ENCODE measurements around the gene NVL. TPM values are rescaled to one million over a fixed set of nuclear protein-coding genes. Genes with fewer than 3 reads are reported as not detected.

Gene NVL
- total and polyA plus RNA-seq, 2 of the 4 experiments (the other 2 are of a cell fraction): 16.5 to 18.4 TPM

- Histone ChIP-seq H2AK5ac (ENCODE audit: low read depth, low read length) (no peak overlapping the region), H4K20me1 (ENCODE audit: insufficient read depth, low read length) (no peaks in the 10 kb centered on the region), H3K4me1 (ENCODE audit: control insufficient read depth, insufficient read depth, low read length) (no peaks in the 10 kb centered on the region), H2BK20ac (ENCODE audit: low read depth, low read length) (no peak overlapping the region), H3K4ac (ENCODE audit: low read depth, low read length) (no peak overlapping the region), H3K56ac (ENCODE audit: extremely low read depth, insufficient read depth, low read length) (no peak overlapping the region), H3K4me2 (ENCODE audit: low read depth, low read length) (no peak overlapping the region), H4K91ac (ENCODE audit: insufficient read depth, low read depth, low read length) (no peak overlapping the region), H3K23ac (ENCODE audit: low read depth, low read length) (no peak overlapping the region), H3K27ac (ENCODE audit: insufficient read depth, low read length) (no peak overlapping the region), H2BK120ac (ENCODE audit: low read depth, low read length) (no peak overlapping the region), H3K14ac (replicated peaks; ENCODE audit: low read depth, low read length) (no peak overlapping the region), H3K4me3 (ENCODE audit: insufficient read depth, low read depth, low read length) (no peak overlapping the region), H3K9me1 (ENCODE audit: insufficient read depth, low read length) (no peaks in the 10 kb centered on the region), H3K18ac (ENCODE audit: low read depth, low read length) (no peak overlapping the region), H2AFZ (replicated peaks; ENCODE audit: low read length, poor library complexity) (no peak overlapping the region), H2BK15ac (ENCODE audit: low read depth, low read length) (no peak overlapping the region), H4K5ac (ENCODE audit: low read depth, low read length) (no peak overlapping the region), H3K27me3 (ENCODE audit: control insufficient read depth, insufficient read depth, low read length) (no peaks in the 10 kb centered on the region), H2AK9ac (replicated peaks; ENCODE audit: low read depth, low read length, poor library complexity) (no peak overlapping the region), H3K9ac (ENCODE audit: low read depth, low read length) (no peak overlapping the region), H4K8ac (ENCODE audit: low read depth in 2 of 2, low read length in 2 of 2) (no peak overlapping the region), H3K36me3 (ENCODE audit: control insufficient read depth, insufficient read depth, low read length) (peaks cover 7% of the 10 kb centered on the region), H3K9me3 (ENCODE audit: control insufficient read depth, insufficient read depth, low read length) (no peaks in the 10 kb centered on the region), H2BK5ac (ENCODE audit: low read depth, low read length, poor library complexity, severe bottlenecking) (no peak overlapping the region), H3K79me1 (ENCODE audit: low read depth in 1 of 2, low read length in 2 of 2) (no peaks in the 10 kb centered on the region)
- WGBS, 2 experiments (ENCODE audit: extremely low coverage in 2 of 2, insufficient read length in 1 of 2): no CpG with 5 or more reads among the region's 6 CpGs
- TF ChIP-seq RCOR1 (IDR thresholded peaks at IDR 0.05; ENCODE audit: insufficient replicate concordance, low read length) (no peak), CHD1 (IDR thresholded peaks at IDR 0.05; ENCODE audit: low read depth, low read length) (no peak), CEBPB (IDR thresholded peaks at IDR 0.05; ENCODE audit: low read depth, low read length) (peak; percentile 56)
- no peak for ATAC-seq (ENCODE audit: low read depth)
- intact Hi-C loops (cut with micrococcal nuclease) (no loop called here), in situ Hi-C loops (cut with MboI; ENCODE audit: low sequenced_read_pairs) (no loop called here), dilution Hi-C loops (cut with HindIII; ENCODE audit: low sequenced_read_pairs, unreplicated experiment) (no loop called here)
- DNase-seq: no peak
- no TSS peak for BruUV-seq (replicated peaks)
- ChIA-PET POLR2A (ENCODE audit: unreplicated experiment) (no interaction called here), CTCF (interaction anchor here (0.6 kb wide), 1 partner anchor 9 kb away, joined by 4 read pairs; no protein-coding TSS in a partner anchor)
Measured at GRCh38 chr1:224274970-224275626, 54.9 kb downstream of the NVL start.

Data from IMR-90 (cell line).